GF-D8 (cell line): Measurements from ENCODE around the gene PSG2.
"Not testable (repeated sequence)": the region's sequence is repeated elsewhere in the genome, so short reads cannot be mapped to it uniquely, and the experiment has no call there.

ENCODE experiments used
- DNase-seq: peaks from one replicate; lab custom pipeline; 2025; lab: John Stamatoyannopoulos, UW

Gene PSG2

GRCh38 chr19:43082601-43083000 lies at the start of gene PSG2:
Gene PSG2 (minus strand): TSS chr19:43082701. CDS start chr19:43082569, 132 bp downstream.
- not testable (repeated sequence) for DNase-seq

GRCh38 chr19:43131281-43131842 lies 48.9 kb upstream of the PSG2 start:
- DNase-seq: not testable (repeated sequence)

GRCh38 chr19:43129197-43129596 lies 46.7 kb upstream of the PSG2 start:
- not testable (repeated sequence) for DNase-seq

GRCh38 chr19:43127336-43127735 lies 44.8 kb upstream of the PSG2 start:
- not testable (repeated sequence) for DNase-seq

GRCh38 chr19:43126720-43127119 lies 44.2 kb upstream of the PSG2 start:
- no peak for DNase-seq

GRCh38 chr19:43124360-43124759 lies 41.9 kb upstream of the PSG2 start:
- DNase-seq: no peak

GRCh38 chr19:43120433-43121026 lies 38.0 kb upstream of the PSG2 start:
- not testable (repeated sequence) for DNase-seq

GRCh38 chr19:43119526-43119925 lies 37.0 kb upstream of the PSG2 start:
- not testable (repeated sequence) for DNase-seq

GRCh38 chr19:43116421-43116820 lies 33.9 kb upstream of the PSG2 start:
- DNase-seq: not testable (repeated sequence)

- DNase-seq: not testable (repeated sequence)
These were observed 33.0 kb upstream of the PSG2 start for GRCh38 chr19:43115548-43115947.

GRCh38 chr19:43115064-43115463 lies 32.6 kb upstream of the PSG2 start:
- not testable (repeated sequence) for DNase-seq

GRCh38 chr19:43114626-43115025 lies 32.1 kb upstream of the PSG2 start:
- not testable (repeated sequence) for DNase-seq

GRCh38 chr19:43107401-43107800 lies 24.9 kb upstream of the PSG2 start:
- not testable (repeated sequence) for DNase-seq

- no peak for DNase-seq
These were observed 23.0 kb upstream of the PSG2 start for GRCh38 chr19:43105496-43105895.

- not testable (repeated sequence) for DNase-seq
These were observed 21.8 kb upstream of the PSG2 start for GRCh38 chr19:43104215-43104850.

- DNase-seq: no peak
These were observed 19.4 kb upstream of the PSG2 start for GRCh38 chr19:43101950-43102349.

- not testable (repeated sequence) for DNase-seq
These were observed 15.9 kb upstream of the PSG2 start for GRCh38 chr19:43098416-43098815.

GRCh38 chr19:43087702-43088340 lies 5.3 kb upstream of the PSG2 start:
- DNase-seq: not testable (repeated sequence)

GRCh38 chr19:43085796-43086530 lies 3.5 kb upstream of the PSG2 start:
- DNase-seq: not testable (repeated sequence)

GRCh38 chr19:43084196-43084832 lies 1.8 kb upstream of the PSG2 start:
- not testable (repeated sequence) for DNase-seq

- not testable (repeated sequence) for DNase-seq
These were observed 1.2 kb upstream of the PSG2 start for GRCh38 chr19:43083721-43084120.

GRCh38 chr19:43078311-43078710 lies 4.2 kb downstream of the PSG2 start:
- DNase-seq: no peak
